HL-60 (cell line): ENCODE data around the gene TYMP.

ENCODE experiments used
- CTCF ChIP-seq: IDR thresholded peaks from one replicate; pipeline ENCODE4 v1.5.1; 2011; ENCODE audit warnings: low read length, control low read depth, inconsistent platforms; ENCODE audit not compliant: insufficient read depth
- GABPA ChIP-seq: IDR thresholded peaks from 2 replicates; pipeline ENCODE4 v1.6.1; 2012; ENCODE audit warnings: low read depth
- POLR2AphosphoS5 ChIP-seq: IDR thresholded peaks from 2 replicates; pipeline ENCODE4 v1.6.1; 2012; ENCODE audit warnings: low read depth
- REST ChIP-seq: IDR thresholded peaks from 2 replicates; pipeline ENCODE4 v1.6.1; 2012; ENCODE audit warnings: low read depth; ENCODE audit not compliant: insufficient replicate concordance
- SPI1 ChIP-seq: IDR thresholded peaks from 2 replicates; pipeline ENCODE4 v1.6.1; 2012; ENCODE audit warnings: low read depth, mild to moderate bottlenecking, borderline replicate concordance

- TF ChIP-seq GABPA (no peak), CTCF (no peak), REST (no peak), POLR2AphosphoS5 (no peak), SPI1 (no peak)
Measured at GRCh38 chr22:50556703-50557102, 26.9 kb upstream of the TYMP start.
